GM12878 (cell line): ENCODE measurements around the gene VTI1A. TPM values are rescaled to one million over a fixed set of nuclear protein-coding genes. Genes with fewer than 3 reads are reported as not detected.

Source experiments
- ATAC-seq: fragments of 200-7000 bp; cut with Tn5 transposase; 3 replicates; pipeline ENCODE4 v1.9.1; 2020; ENCODE audit warnings: mild to moderate bottlenecking, moderate library complexity
- BruUV-seq: library from RNA; stranded (reverse); fragments of 400-500 nt; replicated peaks from 2 replicates; lab custom pipeline; 2021; lab: Mats Ljungman, UMichigan
- CTCF ChIA-PET: fragments of 300-600 bp; sonication (Branson Sonifier 250); formaldehyde crosslinking; extraction: SDS; loops from one replicate; lab custom pipeline; 2021; ENCODE audit warnings: inconsistent platforms; lab: Yijun Ruan, JAX
- POLR2A ChIA-PET: fragments of 350-600 bp; formaldehyde crosslinking; extraction: SDS; loops from one replicate; lab custom pipeline; 2021; ENCODE audit warnings: inconsistent platforms; lab: Charles Lee
- RAD21 ChIA-PET: fragments of 300-600 bp; sonication (Branson Sonifier 250); formaldehyde crosslinking; loops from one replicate; lab custom pipeline; 2023; ENCODE audit warnings: antibody characterized with exemption; ENCODE audit not compliant: unreplicated experiment; lab: Charles Lee
- SMC1A ChIA-PET: fragments of 300-600 bp; sonication (Branson Sonifier 250); formaldehyde crosslinking; loops from one replicate; lab custom pipeline; 2023; ENCODE audit not compliant: unreplicated experiment, uncharacterized antibody; lab: Charles Lee
- DNase-seq: peaks from one replicate; pipeline ENCODE4 v3.0.0-alpha.2; 2011; ENCODE audit warnings: low read depth, low spot score
- FAIRE-seq: peaks from 3 replicates; lab custom pipeline; 2011; peaks lifted over from hg19 to GRCh38; lab: Jason Lieb, UNC
- H2AFZ ChIP-seq: 2 replicates; pipeline ENCODE4 v1.6.0; 2011; ENCODE audit warnings: low read depth, low read length, control low read depth; ENCODE audit not compliant: control insufficient read depth
- H3K27ac ChIP-seq: 2 replicates; pipeline ENCODE4 v1.5.1; 2011; ENCODE audit warnings: control low read depth; ENCODE audit not compliant: control insufficient read depth, insufficient read depth
- H3K27me3 ChIP-seq, 2 experiments: replicated peaks in 1 of 2; 2 replicates each; pipeline versions ENCODE4 v1.6.0 to v1.6.1; 2011; ENCODE audit warnings: low read length in 1 of 2; ENCODE audit not compliant: control insufficient read depth in 2 of 2, insufficient read depth in 2 of 2
- H3K36me3 ChIP-seq, 2 experiments: 2 replicates each; pipeline ENCODE4 v1.5.1; 2011; ENCODE audit warnings: low read length in 1 of 2; ENCODE audit not compliant: control insufficient read depth in 2 of 2, insufficient read depth in 2 of 2
- H3K4me1 ChIP-seq: 2 replicates; pipeline ENCODE4 v1.6.1; 2011; ENCODE audit warnings: mild to moderate bottlenecking, low read length, moderate library complexity, mixed read lengths; ENCODE audit not compliant: control insufficient read depth, insufficient read depth
- H3K4me2 ChIP-seq: 2 replicates; pipeline ENCODE4 v1.6.0; 2011; ENCODE audit warnings: control low read depth; ENCODE audit not compliant: control insufficient read depth, insufficient read depth
- H3K4me3 ChIP-seq: fragments of 200-600 bp; sonication (generic); 2 replicates; pipeline ENCODE4 v1.5.1; 2016
- H3K79me2 ChIP-seq: 2 replicates; pipeline ENCODE4 v1.6.0; 2011; ENCODE audit warnings: low read length; ENCODE audit not compliant: control insufficient read depth, insufficient read depth
- H3K9ac ChIP-seq: 2 replicates; pipeline ENCODE4 v1.8.0; 2011; ENCODE audit warnings: low read length, control low read depth, mixed read lengths; ENCODE audit not compliant: control insufficient read depth, insufficient read depth
- H3K9me3 ChIP-seq: replicated peaks from 3 replicates; pipeline ENCODE4 v1.5.1; 2011; ENCODE audit warnings: mild to moderate bottlenecking, low read length; ENCODE audit not compliant: control insufficient read depth, insufficient read depth
- H4K20me1 ChIP-seq: 2 replicates; pipeline ENCODE4 v1.6.0; 2011; ENCODE audit not compliant: control insufficient read depth, insufficient read depth
- CBX3 ChIP-seq: fragments of 200-600 bp; sonication (generic); IDR thresholded peaks from 2 replicates; pipeline ENCODE4 v1.6.1; 2016; ENCODE audit warnings: low read depth, borderline replicate concordance
- ELK1 ChIP-seq: IDR thresholded peaks from 2 replicates; pipeline ENCODE4 v1.6.1; 2012; ENCODE audit warnings: low read depth, low read length, improper control_type of control experiment
- MTA3 ChIP-seq: IDR thresholded peaks from 2 replicates; pipeline ENCODE4 v1.6.1; 2012; ENCODE audit warnings: low read length, inconsistent platforms, borderline replicate concordance
- NR2C2 ChIP-seq: IDR thresholded peaks from 2 replicates; pipeline ENCODE4 v1.6.1; 2011; ENCODE audit warnings: borderline replicate concordance, low read depth; ENCODE audit not compliant: control insufficient read depth, insufficient read length
- RCOR1 ChIP-seq: conservative IDR thresholded peaks from 2 replicates; pipeline ENCODE4 v1.6.1; 2012; ENCODE audit warnings: low read depth, low read length, improper control_type of control experiment
- SKIL ChIP-seq: fragments of 450-650 bp; IDR thresholded peaks from 2 replicates; pipeline ENCODE4 v1.6.1; 2017; ENCODE audit warnings: mild to moderate bottlenecking, low read depth, inconsistent platforms; ENCODE audit not compliant: poor library complexity, severe bottlenecking
- SMAD5 ChIP-seq: IDR thresholded peaks from 2 replicates; pipeline ENCODE4 v1.6.1; 2016; ENCODE audit warnings: antibody characterized with exemption, low read depth
- SPI1 ChIP-seq: IDR thresholded peaks from 2 replicates; pipeline ENCODE4 v1.6.1; 2011; ENCODE audit warnings: low read depth, mild to moderate bottlenecking, low read length, moderate library complexity, borderline replicate concordance; ENCODE audit not compliant: insufficient read depth
- WGBS: methylation state at CpG from one replicate; pipeline ENCODE4 v1.1.6; 2016; ENCODE audit warnings: low lambda C conversion rate; ENCODE audit not compliant: insufficient replicate concordance, insufficient coverage; ENCODE audit errors: missing lambda C conversion rate; 5-methylcytosine and 5-hydroxymethylcytosine counted together
- in situ Hi-C: fragments of 300-500 bp; cut with MboI; formaldehyde crosslinking; loops from 9 replicates; pipeline ENCODE4 v1.14.3; 2018; ENCODE audit warnings: mixed read lengths
- intact Hi-C: fragments of 100-400 bp; cut with micrococcal nuclease; formaldehyde crosslinking; loops from one replicate; pipeline ENCODE4 v1.14.2; 2022; ENCODE audit not compliant: unreplicated experiment
- polyA plus RNA-seq, 11 experiments: library from polyadenylated mRNA; depleted of rRNA in 4 of 11; unstranded in 6 of 11; stranded (reverse) in 5 of 11; fragments of >200 nt; fragmentation: Nextera tagmentation in 4 of 11; fragmentation: Illumina TruSeq in 1 of 11; extraction: Ambion mirVana in 4 of 11; extraction: Trizol in 1 of 11; gene quantifications; 1 replicate in 1 of 11; 2 replicates in 10 of 11; pipeline versions ENCODE4 v1.2.1 to v1.2.3, GENCODE V29; 2011 to 2016; ENCODE audit warnings: inconsistent platforms in 2 of 11, missing spikeins in 2 of 11, low read depth in 1 of 11
- total RNA-seq, 4 experiments: library from RNA; depleted of rRNA in 3 of 4; stranded (reverse); fragments of >200 nt in 3 of 4; fragmentation: Illumina TruSeq in 1 of 4; extraction: Trizol in 1 of 4; gene quantifications; 2 replicates each; pipeline versions ENCODE4 v1.2.1 to v1.2.3, GENCODE V29; 2013 to 2021

VTI1A gene
- total and polyA plus RNA-seq, 10 of the 15 experiments (the other 5 are each of a cell fraction or from before 2014, with no cell fraction given), result 12.4 to 43.2 (median 27.5) TPM

DNA sequence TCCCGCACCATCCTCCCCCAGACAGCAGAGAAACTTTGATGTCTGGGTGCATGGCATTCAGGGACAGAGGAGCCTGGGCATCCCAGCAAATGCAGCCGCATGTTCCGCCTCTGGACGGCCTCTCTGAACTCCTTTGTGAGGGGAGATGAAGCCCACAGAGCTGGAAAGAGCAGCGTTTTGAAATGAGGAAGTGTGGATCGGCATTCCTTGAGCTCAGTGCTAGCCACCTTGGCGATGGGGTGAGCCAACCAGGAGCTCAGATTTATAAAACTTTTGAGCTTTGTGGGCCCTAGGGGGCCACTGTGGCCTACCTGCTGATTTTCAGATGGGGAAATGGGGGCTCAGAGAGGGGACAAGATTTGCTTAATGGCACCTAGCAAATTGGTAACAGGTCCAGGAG, 376.6 kb downstream of the VTI1A start:
- CTCF ChIA-PET, result no interaction called here
- intact Hi-C loops, result no loop called here
- no peak overlapping the region for H3K4me3 ChIP-seq
- POLR2A ChIA-PET, result no interaction called here
- H3K27me3 ChIP-seq, result no peaks in the 10 kb centered on the region
- WGBS, result 87% methylated on average over 7 of the region's 7 CpGs
- H3K4me1 ChIP-seq, result no peaks in the 10 kb centered on the region
- no peaks in the 10 kb centered on the region for H3K79me2 ChIP-seq
- no peak overlapping the region for H3K27ac ChIP-seq
- H2AFZ ChIP-seq, result no peak overlapping the region
- no peaks in the 10 kb centered on the region for H3K9me3 ChIP-seq
- no peak for DNase-seq
- in situ Hi-C loops, result no loop called here
- no peak overlapping the region for H3K9ac ChIP-seq
- H4K20me1 ChIP-seq, result no peaks in the 10 kb centered on the region
- H3K4me2 ChIP-seq, result no peak overlapping the region
- ATAC-seq, result no peak
- no peaks in the 10 kb centered on the region for H3K36me3 ChIP-seq
- RAD21 ChIA-PET, result no interaction called here
- SMC1A ChIA-PET, result no interaction called here
- FAIRE-seq, result no peak
- no peak for TF ChIP-seq RCOR1
- TF ChIP-seq SPI1, result 0 out of 2 replicates have a peak, but pooled peaks have one; percentile 31
- TF ChIP-seq, all 136 proteins: peak for 1
- BruUV-seq, result no TSS peak

GRCh38 chr10:112826018-112826697, 379.1 kb downstream of the VTI1A start:
- 72% methylated on average over 7 of the region's 7 CpGs for WGBS
- no peak overlapping the region for H3K27ac ChIP-seq
- CTCF ChIA-PET, result no interaction called here
- ATAC-seq (no peak), DNase-seq (no peak)
- SMC1A ChIA-PET, result no interaction called here
- no peaks in the 10 kb centered on the region for H4K20me1 ChIP-seq
- H3K27me3 ChIP-seq, result no peaks in the 10 kb centered on the region
- H3K4me1 ChIP-seq, result no peaks in the 10 kb centered on the region
- BruUV-seq, result no TSS peak
- RAD21 ChIA-PET, result no interaction called here
- no peak for TF ChIP-seq ELK1
- TF ChIP-seq SKIL, result no peak
- TF ChIP-seq SMAD5, result no peak
- no peak for TF ChIP-seq MTA3
- TF ChIP-seq CBX3, result no peak
- TF ChIP-seq NR2C2, result no peak
- TF ChIP-seq, all 136 proteins: peak for 0
- Histone ChIP-seq H3K36me3 (no peaks in the 10 kb centered on the region), H3K79me2 (no peaks in the 10 kb centered on the region), H3K9ac (no peak overlapping the region), H2AFZ (no peak overlapping the region), H3K4me2 (no peak overlapping the region), H3K9me3 (no peaks in the 10 kb centered on the region), H3K4me3 (no peak overlapping the region)
- no peak for FAIRE-seq
- in situ Hi-C loops, result no loop called here
- POLR2A ChIA-PET, result no interaction called here
- intact Hi-C loops, result no loop called here
